OCI-LY3 (cell line): ENCODE measurements around the gene GRIFIN.

Experiments used
- CTCF ChIP-seq: fragments of 200-600, 300-600 bp; sonication (generic); IDR thresholded peaks from 2 replicates; pipeline ENCODE4 v1.5.1; 2014; ENCODE audit warnings: antibody characterized with exemption, low read length, low read depth
- EZH2phosphoT487 ChIP-seq: fragments of 200-600 bp; shearing (Covaris generic); IDR thresholded peaks from 2 replicates; pipeline ENCODE4 v1.6.1; 2018; ENCODE audit warnings: antibody characterized with exemption, mixed run types, low read depth

- TF ChIP-seq CTCF (no peak), EZH2phosphoT487 (no peak)
Observed at GRCh38 chr7:2474813-2475677, 1.2 kb downstream of the GRIFIN start.
